HG03432 (cell line): ENCODE results near the gene ELP6.
A peak's percentile ranks its signal among the peaks of the same experiment; 100 is the strongest.
"Not testable (repeated sequence)": the region's sequence is repeated elsewhere in the genome, so short reads cannot be mapped to it uniquely, and the experiment has no call there.

Experiments used
- ATAC-seq: cut with Tn5 transposase; IDR thresholded peaks from one replicate; pipeline ENCODE4 v1.9.1; 2021; ENCODE audit warnings: mild to moderate bottlenecking, moderate library complexity; ENCODE audit not compliant: unreplicated experiment

ELP6 gene

GRCh38 chr3:47512416-47513124 is 942 bp downstream of the ELP6 start:
- ATAC-seq, result no peak

GRCh38 chr3:47505267-47505666 is 8.2 kb downstream of the ELP6 start:
- ATAC-seq, result not testable (repeated sequence)

- ATAC-seq, result no peak
Observed at GRCh38 chr3:47504113-47504512, 9.4 kb downstream of the ELP6 start.

- no peak for ATAC-seq
Observed at GRCh38 chr3:47503033-47503432, 10.5 kb downstream of the ELP6 start.

- no peak for ATAC-seq
Observed at GRCh38 chr3:47496892-47497291, 16.6 kb downstream of the ELP6 start.

GRCh38 chr3:47495886-47496285 is 17.6 kb downstream of the ELP6 start:
- no peak for ATAC-seq

- ATAC-seq, result no peak
Observed at GRCh38 chr3:47495111-47495510, 18.4 kb downstream of the ELP6 start.

GRCh38 chr3:47491777-47492176 is 21.7 kb downstream of the ELP6 start:
- ATAC-seq, result no peak

GRCh38 chr3:47491186-47491585 is 22.3 kb downstream of the ELP6 start:
- no peak for ATAC-seq

GRCh38 chr3:47487265-47487664 is 26.2 kb downstream of the ELP6 start:
- no peak for ATAC-seq

- ATAC-seq, result no peak
Observed at GRCh38 chr3:47485812-47486211, 27.7 kb downstream of the ELP6 start.

GRCh38 chr3:47482366-47482765 is 31.1 kb downstream of the ELP6 start:
- no peak for ATAC-seq

- not testable (repeated sequence) for ATAC-seq
Observed at GRCh38 chr3:47481763-47482162, 31.7 kb downstream of the ELP6 start.

- ATAC-seq, result not testable (repeated sequence)
Observed at GRCh38 chr3:47480267-47480666, 33.2 kb downstream of the ELP6 start.

- ATAC-seq, result no peak
Observed at GRCh38 chr3:47479826-47480160, 33.7 kb downstream of the ELP6 start.

- ATAC-seq, result no peak
Observed at GRCh38 chr3:47478022-47478421, 35.5 kb downstream of the ELP6 start.

GRCh38 chr3:47476644-47477199 is 36.8 kb downstream of the ELP6 start:
- ATAC-seq, result no peak

- no peak for ATAC-seq
Observed at GRCh38 chr3:47476330-47476626, 37.2 kb downstream of the ELP6 start.

GRCh38 chr3:47475570-47476329 is 37.8 kb downstream of the ELP6 start, which contains the start of gene SCAP:
Gene SCAP (minus strand): TSS chr3:47475941. CDS start chr3:47442993, 32,948 bp downstream.
- ATAC-seq, result peak; percentile 93

GRCh38 chr3:47475029-47475569 is 38.4 kb downstream of the ELP6 start:
- no peak for ATAC-seq

- ATAC-seq, result no peak
Observed at GRCh38 chr3:47473391-47473790, 40.1 kb downstream of the ELP6 start.

GRCh38 chr3:47469616-47470015 is 43.9 kb downstream of the ELP6 start:
- no peak for ATAC-seq
